GM12878 (cell line): ENCODE results near the gene S100A14. TPM values are rescaled to one million over a fixed set of nuclear protein-coding genes. Genes with fewer than 3 reads are reported as not detected.

Source experiments
- CBX5 ChIP-seq: sonication (generic); IDR thresholded peaks from 2 replicates; pipeline ENCODE4 v1.6.1; 2016; ENCODE audit warnings: low read depth, moderate library complexity, mild to moderate bottlenecking, inconsistent platforms
- MTA2 ChIP-seq: fragments of 450-650 bp; IDR thresholded peaks from 2 replicates; pipeline ENCODE4 v1.6.1; 2016; ENCODE audit warnings: low read depth, mild to moderate bottlenecking, moderate library complexity
- NFIC ChIP-seq: IDR thresholded peaks from 2 replicates; pipeline ENCODE4 v1.6.1; 2012; ENCODE audit warnings: low read depth, mild to moderate bottlenecking, inconsistent platforms, low read length, moderate library complexity
- NR2C1 ChIP-seq: fragments of 450-650 bp; IDR thresholded peaks from 2 replicates; pipeline ENCODE4 v1.6.1; 2017; ENCODE audit warnings: antibody characterized with exemption, mild to moderate bottlenecking, moderate library complexity
- SPI1 ChIP-seq: IDR thresholded peaks from 2 replicates; pipeline ENCODE4 v1.6.1; 2011; ENCODE audit warnings: low read depth, mild to moderate bottlenecking, low read length, moderate library complexity, borderline replicate concordance; ENCODE audit not compliant: insufficient read depth
- WRNIP1 ChIP-seq: IDR thresholded peaks from 2 replicates; pipeline ENCODE4 v1.6.1; 2011; ENCODE audit warnings: low read depth, low read length, improper control_type of control experiment, borderline replicate concordance
- YY1 ChIP-seq: IDR thresholded peaks from 2 replicates; pipeline ENCODE4 v1.6.1; 2011; ENCODE audit warnings: low read depth, mild to moderate bottlenecking, low read length
- ZNF274 ChIP-seq: IDR thresholded peaks from one replicate; pipeline ENCODE4 v1.8.0; 2011; ENCODE audit not compliant: insufficient read length, insufficient read depth
- polyA plus RNA-seq, 11 experiments: library from polyadenylated mRNA; depleted of rRNA in 4 of 11; unstranded in 6 of 11; stranded (reverse) in 5 of 11; fragments of >200 nt; fragmentation: Nextera tagmentation in 4 of 11; fragmentation: Illumina TruSeq in 1 of 11; extraction: Ambion mirVana in 4 of 11; extraction: Trizol in 1 of 11; gene quantifications; 1 replicate in 1 of 11; 2 replicates in 10 of 11; pipeline versions ENCODE4 v1.2.1 to v1.2.3, GENCODE V29; 2011 to 2016; ENCODE audit warnings: inconsistent platforms in 2 of 11, missing spikeins in 2 of 11, low read depth in 1 of 11
- total RNA-seq, 4 experiments: library from RNA; depleted of rRNA in 3 of 4; stranded (reverse); fragments of >200 nt in 3 of 4; fragmentation: Illumina TruSeq in 1 of 4; extraction: Trizol in 1 of 4; gene quantifications; 2 replicates each; pipeline versions ENCODE4 v1.2.1 to v1.2.3, GENCODE V29; 2013 to 2021
- TF ChIP-seq, protein P1 (sequence below): fragments of 450-650 bp; IDR thresholded peaks from 2 replicates; pipeline ENCODE4 v1.6.1; 2017; ENCODE audit warnings: mild to moderate bottlenecking, low read depth, inconsistent platforms; ENCODE audit not compliant: poor library complexity, severe bottlenecking
- TF ChIP-seq, protein P2 (sequence below): IDR thresholded peaks from 2 replicates; pipeline ENCODE4 v1.6.1; 2011; ENCODE audit warnings: borderline replicate concordance, low read depth, mild to moderate bottlenecking, moderate library complexity, low read length; ENCODE audit not compliant: insufficient read depth, poor library complexity, severe bottlenecking
- TF ChIP-seq, protein P3 (sequence below): fragments of 450-650 bp; IDR thresholded peaks from 2 replicates; pipeline ENCODE4 v1.6.1; 2018; ENCODE audit warnings: borderline replicate concordance, mild to moderate bottlenecking; ENCODE audit not compliant: partially characterized antibody
- TF ChIP-seq, protein P4 (sequence below): fragments of 150-350 bp; IDR thresholded peaks from 2 replicates; pipeline ENCODE4 v1.6.1; 2014; ENCODE audit warnings: mild to moderate bottlenecking, low read depth, low read length

The S100A14 gene
- total and polyA plus RNA-seq, 10 of the 15 experiments (the other 5 are each of a cell fraction or from before 2014, with no cell fraction given), result 0.20 to 0.77 (median 0.45) TPM; not detected in 4

DNA sequence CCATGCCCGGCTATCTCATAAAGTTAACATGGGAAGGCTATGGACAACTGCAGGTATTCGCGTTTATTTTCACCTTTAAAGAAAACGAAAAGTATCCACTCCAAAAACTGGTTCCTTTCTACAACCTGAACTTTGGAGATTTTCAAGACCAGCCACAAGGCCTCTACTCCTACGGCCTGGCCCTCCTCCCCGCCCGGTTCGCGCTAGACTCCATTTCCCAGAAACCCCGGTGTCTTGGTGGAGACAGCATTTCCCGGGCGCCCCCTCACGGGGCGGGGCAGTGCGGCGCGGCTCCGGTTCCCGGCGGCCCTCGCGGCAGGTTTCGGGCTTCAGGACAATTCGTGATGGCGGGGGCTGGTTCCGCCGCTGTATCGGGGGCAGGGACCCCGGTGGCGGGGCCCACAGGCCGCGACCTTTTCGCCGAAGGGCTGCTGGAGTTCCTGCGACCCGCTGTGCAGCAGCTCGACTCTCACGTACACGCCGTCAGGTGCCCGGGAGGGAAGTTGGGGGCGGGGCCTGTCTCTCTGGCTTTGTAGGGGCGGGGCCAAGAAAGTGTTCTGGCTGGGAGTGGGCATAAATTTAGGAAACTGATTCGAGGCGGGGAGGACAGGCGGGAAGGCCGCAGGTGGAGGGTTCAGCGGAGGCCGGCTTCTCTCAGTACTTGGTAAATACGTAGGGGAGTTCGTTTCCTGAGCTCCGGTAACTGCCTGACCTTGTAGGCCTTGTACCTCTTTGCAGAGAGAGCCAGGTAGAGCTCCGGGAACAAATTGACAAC is 42.5 kb upstream of the S100A14 start, which contains the start of gene SNAPIN (continued):
- TF ChIP-seq, protein P1, sequence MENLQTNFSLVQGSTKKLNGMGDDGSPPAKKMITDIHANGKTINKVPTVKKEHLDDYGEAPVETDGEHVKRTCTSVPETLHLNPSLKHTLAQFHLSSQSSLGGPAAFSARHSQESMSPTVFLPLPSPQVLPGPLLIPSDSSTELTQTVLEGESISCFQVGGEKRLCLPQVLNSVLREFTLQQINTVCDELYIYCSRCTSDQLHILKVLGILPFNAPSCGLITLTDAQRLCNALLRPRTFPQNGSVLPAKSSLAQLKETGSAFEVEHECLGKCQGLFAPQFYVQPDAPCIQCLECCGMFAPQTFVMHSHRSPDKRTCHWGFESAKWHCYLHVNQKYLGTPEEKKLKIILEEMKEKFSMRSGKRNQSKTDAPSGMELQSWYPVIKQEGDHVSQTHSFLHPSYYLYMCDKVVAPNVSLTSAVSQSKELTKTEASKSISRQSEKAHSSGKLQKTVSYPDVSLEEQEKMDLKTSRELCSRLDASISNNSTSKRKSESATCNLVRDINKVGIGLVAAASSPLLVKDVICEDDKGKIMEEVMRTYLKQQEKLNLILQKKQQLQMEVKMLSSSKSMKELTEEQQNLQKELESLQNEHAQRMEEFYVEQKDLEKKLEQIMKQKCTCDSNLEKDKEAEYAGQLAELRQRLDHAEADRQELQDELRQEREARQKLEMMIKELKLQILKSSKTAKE, result no peak
- TF ChIP-seq ZNF274, result no peak
- TF ChIP-seq CBX5, result no peak
- TF ChIP-seq, protein P2, sequence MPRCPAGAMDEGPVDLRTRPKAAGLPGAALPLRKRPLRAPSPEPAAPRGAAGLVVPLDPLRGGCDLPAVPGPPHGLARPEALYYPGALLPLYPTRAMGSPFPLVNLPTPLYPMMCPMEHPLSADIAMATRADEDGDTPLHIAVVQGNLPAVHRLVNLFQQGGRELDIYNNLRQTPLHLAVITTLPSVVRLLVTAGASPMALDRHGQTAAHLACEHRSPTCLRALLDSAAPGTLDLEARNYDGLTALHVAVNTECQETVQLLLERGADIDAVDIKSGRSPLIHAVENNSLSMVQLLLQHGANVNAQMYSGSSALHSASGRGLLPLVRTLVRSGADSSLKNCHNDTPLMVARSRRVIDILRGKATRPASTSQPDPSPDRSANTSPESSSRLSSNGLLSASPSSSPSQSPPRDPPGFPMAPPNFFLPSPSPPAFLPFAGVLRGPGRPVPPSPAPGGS, result no peak
- peak; percentile 77 for TF ChIP-seq NR2C1
- TF ChIP-seq SPI1, result no peak
- TF ChIP-seq, protein P3, sequence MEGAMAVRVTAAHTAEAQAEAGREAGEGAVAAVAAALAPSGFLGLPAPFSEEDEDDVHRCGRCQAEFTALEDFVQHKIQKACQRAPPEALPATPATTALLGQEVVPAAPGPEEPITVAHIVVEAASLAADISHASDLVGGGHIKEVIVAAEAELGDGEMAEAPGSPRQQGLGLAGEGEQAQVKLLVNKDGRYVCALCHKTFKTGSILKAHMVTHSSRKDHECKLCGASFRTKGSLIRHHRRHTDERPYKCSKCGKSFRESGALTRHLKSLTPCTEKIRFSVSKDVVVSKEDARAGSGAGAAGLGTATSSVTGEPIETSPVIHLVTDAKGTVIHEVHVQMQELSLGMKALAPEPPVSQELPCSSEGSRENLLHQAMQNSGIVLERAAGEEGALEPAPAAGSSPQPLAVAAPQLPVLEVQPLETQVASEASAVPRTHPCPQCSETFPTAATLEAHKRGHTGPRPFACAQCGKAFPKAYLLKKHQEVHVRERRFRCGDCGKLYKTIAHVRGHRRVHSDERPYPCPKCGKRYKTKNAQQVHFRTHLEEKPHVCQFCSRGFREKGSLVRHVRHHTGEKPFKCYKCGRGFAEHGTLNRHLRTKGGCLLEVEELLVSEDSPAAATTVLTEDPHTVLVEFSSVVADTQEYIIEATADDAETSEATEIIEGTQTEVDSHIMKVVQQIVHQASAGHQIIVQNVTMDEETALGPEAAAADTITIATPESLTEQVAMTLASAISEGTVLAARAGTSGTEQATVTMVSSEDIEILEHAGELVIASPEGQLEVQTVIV, result no peak
- TF ChIP-seq MTA2, result 0 out of 2 replicates have a peak, but pooled peaks have one; percentile 5
- TF ChIP-seq WRNIP1, result no peak
- TF ChIP-seq, protein P4, sequence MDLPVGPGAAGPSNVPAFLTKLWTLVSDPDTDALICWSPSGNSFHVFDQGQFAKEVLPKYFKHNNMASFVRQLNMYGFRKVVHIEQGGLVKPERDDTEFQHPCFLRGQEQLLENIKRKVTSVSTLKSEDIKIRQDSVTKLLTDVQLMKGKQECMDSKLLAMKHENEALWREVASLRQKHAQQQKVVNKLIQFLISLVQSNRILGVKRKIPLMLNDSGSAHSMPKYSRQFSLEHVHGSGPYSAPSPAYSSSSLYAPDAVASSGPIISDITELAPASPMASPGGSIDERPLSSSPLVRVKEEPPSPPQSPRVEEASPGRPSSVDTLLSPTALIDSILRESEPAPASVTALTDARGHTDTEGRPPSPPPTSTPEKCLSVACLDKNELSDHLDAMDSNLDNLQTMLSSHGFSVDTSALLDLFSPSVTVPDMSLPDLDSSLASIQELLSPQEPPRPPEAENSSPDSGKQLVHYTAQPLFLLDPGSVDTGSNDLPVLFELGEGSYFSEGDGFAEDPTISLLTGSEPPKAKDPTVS, result no peak
- TF ChIP-seq YY1, result peak; percentile 90
- TF ChIP-seq NFIC, result no peak
